Activated T-helper 1 cell treated with anti-CD3 and anti-CD28 coated beads, Interleukin-2, amount 50 U/mL, for 16 hours (primary cell): ENCODE data around the gene MAFG.

Source experiments
- DNase-seq, 2 donors: peaks; one replicate each; pipeline ENCODE4 v3.0.0-alpha.2; 2020; ENCODE audit warnings: low read depth in 1 of 2, low spot score in 1 of 2

Gene MAFG

GRCh38 chr17:81909966-81910839 is 17.3 kb downstream of the MAFG start:
- DNase-seq: no peak

GRCh38 chr17:81909231-81909630 is 18.3 kb downstream of the MAFG start:
- DNase-seq: no peak

GRCh38 chr17:81908793-81909192 is 18.7 kb downstream of the MAFG start:
- DNase-seq: no peak

- no peak for DNase-seq
Observed at GRCh38 chr17:81907219-81908145, 20.1 kb downstream of the MAFG start.

GRCh38 chr17:81906476-81907218 is 20.9 kb downstream of the MAFG start:
- no peak for DNase-seq

GRCh38 chr17:81905993-81906392 is 21.5 kb downstream of the MAFG start:
- DNase-seq: no peak

GRCh38 chr17:81905424-81905875 is 22.1 kb downstream of the MAFG start:
- DNase-seq: no peak

- no peak for DNase-seq
Observed at GRCh38 chr17:81904600-81905423, 22.7 kb downstream of the MAFG start.

GRCh38 chr17:81903896-81904599 is 23.5 kb downstream of the MAFG start:
- no peak for DNase-seq

- no peak for DNase-seq
Observed at GRCh38 chr17:81903415-81903831, 24.1 kb downstream of the MAFG start.

GRCh38 chr17:81902653-81903414 is 24.7 kb downstream of the MAFG start:
- DNase-seq: no peak

GRCh38 chr17:81902023-81902652 is 25.4 kb downstream of the MAFG start, which contains the start of gene NPB:
NPB (plus strand) TSS chr17:81902238; CDS start chr17:81902278, 40 bp downstream.
- no peak for DNase-seq

GRCh38 chr17:81901167-81902022 is 26.1 kb downstream of the MAFG start:
- no peak for DNase-seq

GRCh38 chr17:81900181-81900820 is 27.2 kb downstream of the MAFG start:
- DNase-seq: no peak

- no peak for DNase-seq
Observed at GRCh38 chr17:81899514-81900166, 27.9 kb downstream of the MAFG start.

- no peak for DNase-seq
Observed at GRCh38 chr17:81898885-81899284, 28.6 kb downstream of the MAFG start.
